ENCODE results near the gene CENPN. TPM values are rescaled to one million over a fixed set of nuclear protein-coding genes. Genes with fewer than 3 reads are reported as not detected.

Gene CENPN
- total RNA-seq, 2 experiments from 2014 or later, result 51.7 to 54.8 TPM

DNA sequence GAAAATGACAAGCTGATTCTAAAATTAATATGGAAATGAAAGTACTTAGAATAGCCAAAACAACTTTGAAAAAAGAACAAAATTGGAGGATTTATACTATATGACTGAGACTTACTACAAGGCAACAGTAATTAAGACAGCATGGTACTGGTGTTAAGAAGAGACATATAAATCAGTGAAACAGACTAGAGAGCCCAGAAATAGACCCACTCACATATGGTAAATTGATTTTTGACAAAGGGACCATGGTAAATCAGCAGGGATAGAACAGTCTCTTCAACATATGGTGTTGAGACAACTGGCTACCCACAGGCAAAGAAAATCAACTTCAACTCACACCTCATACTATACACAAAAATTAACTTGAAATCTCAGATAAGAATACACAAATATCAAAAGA, 13.2 kb upstream of the CENPN start:
- Mint-ChIP-seq H3K27ac (no peak overlapping the region), H3K4me3 (no peak overlapping the region), H3K36me3 (ENCODE audit: low read depth) (peaks cover 44% of the 10 kb centered on the region), H3K27me3 (no peaks in the 10 kb centered on the region), H3K4me1 (ENCODE audit: low read depth) (peaks cover 37% of the 10 kb centered on the region), H3K9me3 (no peaks in the 10 kb centered on the region)
- POLR2A ChIA-PET, result interaction anchor here (1.0 to 1.5 kb wide), 2 partner anchors 9 to 13 kb away, joined by 3 to 5 read pairs; partner anchors contain the start of genes CENPN and CMC2
- ATAC-seq, result no peak
- no peak for DNase-seq
- CTCF ChIA-PET, result interaction anchor here (1.4 to 1.6 kb wide), 4 partner anchors 9 to 69 kb away, joined by 4 to 8 read pairs (median 4); no protein-coding TSS in a partner anchor
- no peak for TF ChIP-seq CTCF (IDR thresholded peaks at IDR 0.05)
- intact Hi-C loops (cut with micrococcal nuclease), result no loop called here

- Mint-ChIP-seq H3K27me3 (no peaks in the 10 kb centered on the region), H3K4me3 (no peak overlapping the region), H3K27ac (no peak overlapping the region), H3K36me3 (ENCODE audit: low read depth) (peaks cover 48% of the 10 kb centered on the region), H3K9me3 (no peaks in the 10 kb centered on the region), H3K4me1 (ENCODE audit: low read depth) (peaks cover 43% of the 10 kb centered on the region)
- ATAC-seq (no peak), DNase-seq (no peak)
- CTCF ChIA-PET, result interaction anchor here (1.4 to 1.6 kb wide), 2 partner anchors 8 to 10 kb away, joined by 4 read pairs; no protein-coding TSS in a partner anchor
- TF ChIP-seq CTCF (IDR thresholded peaks at IDR 0.05), result no peak
- intact Hi-C loops (cut with micrococcal nuclease), result no loop called here
- POLR2A ChIA-PET, result interaction anchor here (1.0 kb wide), 1 partner anchor 13 kb away, joined by 3 read pairs; the partner anchor contains the start of genes CENPN and CMC2
Observed at GRCh38 chr16:80994451-80994850, 12.6 kb upstream of the CENPN start.

DNA sequence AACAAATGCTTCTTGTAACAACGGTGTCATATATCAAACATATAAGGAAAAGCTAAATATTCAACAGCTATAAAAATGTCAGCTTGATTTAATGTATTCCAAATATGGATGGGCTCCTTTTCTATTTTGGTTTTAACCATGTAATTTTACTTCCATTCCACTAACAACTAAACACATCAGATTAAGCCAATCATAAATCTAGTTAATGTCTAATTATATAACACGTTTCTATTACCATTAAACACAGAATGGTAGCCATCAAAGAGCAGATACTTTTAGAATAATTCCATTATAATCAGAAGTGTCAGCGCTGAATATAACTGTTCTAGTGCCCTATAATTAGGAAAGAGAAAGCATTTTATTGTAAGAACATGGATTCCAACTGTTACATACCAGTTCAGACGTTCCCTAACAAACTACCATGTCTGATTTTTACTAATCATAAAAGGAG, 10.3 kb upstream of the CENPN start:
- no peaks in the 10 kb centered on the region for H3K9me3 Mint-ChIP-seq
- peaks cover 46% of the 10 kb centered on the region for H3K36me3 Mint-ChIP-seq (ENCODE audit: low read depth)
- ChIA-PET POLR2A (interaction anchor here (1.3 kb wide), 1 partner anchor 318 kb away, joined by 3 read pairs; the partner anchor contains the start of gene GAN), CTCF (interaction anchor here (1.0 kb wide), 1 partner anchor 8 kb away, joined by 4 read pairs; no protein-coding TSS in a partner anchor)
- H3K4me3 Mint-ChIP-seq, result peak overlapping the region; percentile 77
- H3K27me3 Mint-ChIP-seq, result no peaks in the 10 kb centered on the region
- no peak for ATAC-seq
- no peak for DNase-seq
- intact Hi-C loops (cut with micrococcal nuclease), result no loop called here
- no peak for TF ChIP-seq CTCF (IDR thresholded peaks at IDR 0.05)
- H3K4me1 Mint-ChIP-seq (ENCODE audit: low read depth), result peaks cover 60% of the 10 kb centered on the region
- peak overlapping the region; percentile 96 for H3K27ac Mint-ChIP-seq

DNA sequence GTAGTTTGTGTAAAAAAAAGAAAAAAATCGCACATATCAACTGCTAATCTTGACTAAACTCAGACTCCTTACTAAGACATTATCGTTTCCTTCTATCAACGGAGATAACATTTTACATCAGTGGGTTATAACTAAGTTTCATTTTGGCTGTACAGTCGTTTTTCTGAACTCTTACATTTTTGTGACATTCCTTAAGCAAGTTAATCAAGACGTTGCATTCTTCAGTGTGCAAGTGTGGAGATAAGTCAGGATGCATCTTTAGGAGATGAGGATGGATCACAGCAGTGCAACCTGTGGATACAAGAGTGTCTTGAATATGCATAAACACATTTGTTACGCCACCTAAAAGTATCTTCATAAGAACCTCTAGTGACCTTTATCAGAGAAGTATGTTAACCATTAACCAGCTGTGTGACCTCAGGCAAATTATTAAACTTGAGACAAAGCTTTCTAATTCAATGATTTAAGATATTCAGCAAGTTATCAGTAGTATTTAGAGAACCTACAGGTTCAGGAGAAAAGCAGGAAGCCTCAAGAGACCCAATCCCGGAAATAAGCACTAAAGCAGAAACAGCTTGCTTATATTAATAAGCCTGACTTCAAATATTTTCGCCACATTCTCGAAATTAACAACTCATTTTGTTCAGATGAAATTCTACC, 9.7 kb upstream of the CENPN start:
- Mint-ChIP-seq H3K9me3 (no peaks in the 10 kb centered on the region), H3K36me3 (ENCODE audit: low read depth) (peaks cover 49% of the 10 kb centered on the region), H3K4me1 (ENCODE audit: low read depth) (peaks cover 64% of the 10 kb centered on the region), H3K27ac (peak overlapping the region; percentile 96), H3K27me3 (no peaks in the 10 kb centered on the region), H3K4me3 (peak overlapping the region; percentile 77)
- TF ChIP-seq CTCF (IDR thresholded peaks at IDR 0.05), result no peak
- intact Hi-C loops (cut with micrococcal nuclease), result no loop called here
- DNase-seq, result no peak
- ChIA-PET POLR2A (interaction anchor here (1.3 kb wide), 1 partner anchor 317 kb away, joined by 3 read pairs; the partner anchor contains the start of gene GAN), CTCF (interaction anchor here (1.0 to 1.1 kb wide), 2 partner anchors 8 to 39 kb away, joined by 4 to 6 read pairs; partner anchors contain the start of gene ATMIN)
- ATAC-seq, result peak; percentile 65

Measured in activated CD8-positive, alpha-beta T cell treated with anti-CD3 and anti-CD28 coated beads for 36 hours (primary cell).